NCI-H2227 (cell line): Measurements from ENCODE around the gene LRRK2.

ENCODE experiments used
- DNase-seq: peaks from one replicate; lab custom pipeline; 2025; ENCODE audit not compliant: unreplicated experiment; lab: John Stamatoyannopoulos, UW

Gene LRRK2

GRCh38 chr12:40390980-40391379, 166.2 kb downstream of the LRRK2 start:
- no peak for DNase-seq

DNA sequence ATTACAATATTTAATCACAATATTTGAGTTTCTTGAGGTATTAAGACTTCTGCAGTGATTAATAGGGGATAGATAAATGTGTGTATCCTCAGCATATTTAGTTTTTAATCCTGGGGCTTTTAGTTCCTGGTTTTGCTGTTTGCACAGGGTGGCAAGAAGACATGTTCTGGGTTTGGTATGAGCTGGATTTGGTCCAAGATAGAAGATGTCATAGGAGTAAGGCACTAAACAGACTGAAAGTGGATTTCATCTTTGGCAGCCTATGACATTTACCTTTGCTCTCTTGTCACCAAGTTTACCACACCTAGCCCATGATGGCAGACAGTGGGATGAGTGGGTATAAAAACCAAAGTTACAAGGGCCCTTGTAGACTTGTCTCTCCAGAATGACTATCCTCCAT, 168.2 kb downstream of the LRRK2 start:
- no peak for DNase-seq

DNA sequence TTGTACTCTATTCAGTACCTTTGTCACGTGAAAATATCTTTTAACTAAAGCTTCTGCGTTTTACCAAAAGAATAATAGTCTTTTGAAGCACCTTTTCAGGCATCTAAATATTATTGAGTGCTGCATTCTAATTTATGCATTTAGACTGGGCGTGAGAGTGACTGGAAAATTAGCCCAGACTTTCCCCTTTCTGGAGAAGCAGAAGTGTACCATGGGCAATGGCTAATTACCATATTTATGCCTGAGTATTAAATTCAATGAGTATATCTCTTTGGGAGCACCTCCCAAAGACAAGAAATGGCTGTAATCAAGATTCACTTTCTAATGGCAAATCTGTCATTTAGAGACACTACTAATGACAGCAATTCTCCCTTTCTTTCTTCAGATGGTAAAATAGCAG, 174.9 kb downstream of the LRRK2 start:
- no peak for DNase-seq

DNA sequence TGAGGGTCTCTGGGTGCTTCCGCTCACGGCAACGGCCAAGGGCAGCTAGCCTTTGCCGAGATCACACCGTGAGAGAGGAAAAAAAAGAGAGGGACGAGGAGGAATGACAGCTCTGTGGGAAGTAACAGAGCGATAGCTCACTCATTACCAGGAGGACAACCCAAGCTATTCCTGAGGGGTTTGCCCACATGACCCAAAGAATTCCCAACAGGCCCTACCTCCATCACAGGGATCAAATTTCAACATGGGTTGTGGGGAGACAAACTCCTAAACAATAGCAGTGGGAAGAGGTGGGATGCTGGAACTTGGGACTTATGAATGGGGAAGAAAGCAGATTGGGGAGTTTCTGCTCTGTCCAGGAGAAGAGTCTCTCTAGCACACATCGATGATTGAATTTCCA, 180.6 kb downstream of the LRRK2 start:
- no peak for DNase-seq
